Neural progenitor cell (in vitro differentiated cells): ENCODE data around the gene PLEKHA6. TPM values are rescaled to one million over a fixed set of nuclear protein-coding genes. Genes with fewer than 3 reads are reported as not detected.

Experiments used
- DNase-seq: peaks from one replicate; pipeline ENCODE4 v3.0.0-alpha.2; 2016; ENCODE audit warnings: low spot score
- H2AFZ ChIP-seq: fragments of 200-600 bp; sonication (generic); replicated peaks from 2 replicates; pipeline ENCODE4 v1.6.1; 2016; ENCODE audit warnings: antibody characterized with exemption
- H3F3A ChIP-seq: fragments of 200-600 bp; sonication (generic); 2 replicates; pipeline ENCODE4 v1.6.1; 2016; ENCODE audit warnings: antibody characterized with exemption, low read depth
- H3K27ac ChIP-seq: fragments of 200-600 bp; sonication (generic); 2 replicates; pipeline ENCODE4 v1.5.1; 2016; ENCODE audit warnings: mild to moderate bottlenecking
- H3K27me3 ChIP-seq: fragments of 200-600 bp; sonication (generic); 2 replicates; pipeline ENCODE4 v1.6.1; 2016; ENCODE audit warnings: mild to moderate bottlenecking, moderate library complexity
- H3K36me3 ChIP-seq: fragments of 200-600 bp; sonication (generic); 2 replicates; pipeline ENCODE4 v1.5.1; 2016
- H3K4me1 ChIP-seq: fragments of 200-600 bp; sonication (generic); 2 replicates; pipeline ENCODE4 v1.6.1; 2016; ENCODE audit warnings: mixed run types
- H3K4me2 ChIP-seq: fragments of 200-600 bp; sonication (generic); 2 replicates; pipeline ENCODE4 v1.6.1; 2016
- H3K4me3 ChIP-seq: fragments of 200-600 bp; sonication (generic); 2 replicates; pipeline ENCODE4 v1.5.1; 2016
- H3K79me2 ChIP-seq: fragments of 200-600 bp; sonication (generic); 2 replicates; pipeline ENCODE4 v1.6.1; 2016; ENCODE audit warnings: low read depth
- H3K9ac ChIP-seq: fragments of 200-600 bp; sonication (generic); 2 replicates; pipeline ENCODE4 v1.6.1; 2016
- H3K9me3 ChIP-seq: fragments of 200-600 bp; sonication (generic); 2 replicates; pipeline ENCODE4 v1.5.1; 2016; ENCODE audit warnings: low read depth
- H4K20me1 ChIP-seq: fragments of 200-600 bp; sonication (generic); 2 replicates; pipeline ENCODE4 v1.6.1; 2016; ENCODE audit warnings: low read depth
- H3K27ac Mint-ChIP-seq: 3 replicates; pipeline ENCODE4 v1.8.0; 2021; ENCODE audit warnings: mixed read lengths
- H3K27me3 Mint-ChIP-seq: 2 replicates; pipeline ENCODE4 v1.8.0; 2022; ENCODE audit warnings: low read depth, mild to moderate bottlenecking, inconsistent platforms, moderate library complexity, mixed read lengths; ENCODE audit not compliant: insufficient read depth
- H3K36me3 Mint-ChIP-seq: 3 replicates; pipeline ENCODE4 v1.8.0; 2021; ENCODE audit warnings: mixed read lengths
- H3K4me1 Mint-ChIP-seq: 3 replicates; pipeline ENCODE4 v1.8.0; 2021; ENCODE audit warnings: mixed read lengths
- H3K4me3 Mint-ChIP-seq: 3 replicates; pipeline ENCODE4 v1.8.0; 2021; ENCODE audit warnings: mild to moderate bottlenecking, moderate library complexity, mixed read lengths
- H3K9me3 Mint-ChIP-seq: 3 replicates; pipeline ENCODE4 v1.8.0; 2020; ENCODE audit warnings: mixed read lengths
- CTCF ChIP-seq: fragments of 200-600 bp; sonication (generic); IDR thresholded peaks from 2 replicates; pipeline ENCODE4 v1.5.1; 2017; ENCODE audit warnings: antibody characterized with exemption, mild to moderate bottlenecking
- EZH2 ChIP-seq: fragments of 200-600 bp; sonication (generic); IDR thresholded peaks from 2 replicates; pipeline ENCODE4 v1.6.1; 2017; ENCODE audit warnings: antibody characterized with exemption, mild to moderate bottlenecking, moderate library complexity
- EZH2phosphoT487 ChIP-seq: fragments of 200-600 bp; sonication (generic); IDR thresholded peaks from 2 replicates; pipeline ENCODE4 v1.6.1; 2017; ENCODE audit warnings: antibody characterized with exemption
- total RNA-seq: library from RNA; depleted of rRNA; stranded (reverse); fragments of >200 nt; gene quantifications from 2 replicates; pipeline ENCODE4 v1.2.3, GENCODE V29; 2015; ENCODE audit warnings: low replicate concordance

Gene PLEKHA6
- total RNA-seq, 1 donor from 2014 or later, result 0.58 TPM

- Histone ChIP-seq H3K36me3 (no peaks in the 10 kb centered on the region), H3K4me1 (peaks cover 16% of the 10 kb centered on the region), H3K9ac (no peak overlapping the region), H3K27ac (no peak overlapping the region), H3K79me2 (no peaks in the 10 kb centered on the region), H3K4me3 (no peak overlapping the region), H3K27me3 (peaks cover 43% of the 10 kb centered on the region), H2AFZ (no peak overlapping the region), H3K4me2 (no peak overlapping the region), H3K9me3 (no peaks in the 10 kb centered on the region), H4K20me1 (no peaks in the 10 kb centered on the region), H3F3A (peaks cover 11% of the 10 kb centered on the region)
- Mint-ChIP-seq H3K4me3 (no peak overlapping the region), H3K4me1 (peaks cover 17% of the 10 kb centered on the region), H3K36me3 (no peaks in the 10 kb centered on the region), H3K27ac (no peak overlapping the region), H3K9me3 (no peaks in the 10 kb centered on the region), H3K27me3 (peaks cover 31% of the 10 kb centered on the region)
- DNase-seq, result no peak
- TF ChIP-seq EZH2 (no peak), CTCF (no peak), EZH2phosphoT487 (no peak)
These were observed 165.6 kb downstream of the PLEKHA6 start for GRCh38 chr1:204194080-204194479.

- Histone ChIP-seq H3K79me2 (no peaks in the 10 kb centered on the region), H3K27ac (no peak overlapping the region), H3K4me1 (peaks cover 16% of the 10 kb centered on the region), H3K4me3 (no peak overlapping the region), H3K27me3 (peaks cover 56% of the 10 kb centered on the region), H2AFZ (no peak overlapping the region), H4K20me1 (no peaks in the 10 kb centered on the region), H3K9ac (no peak overlapping the region), H3K4me2 (no peak overlapping the region), H3K36me3 (no peaks in the 10 kb centered on the region), H3F3A (peaks cover 11% of the 10 kb centered on the region), H3K9me3 (no peaks in the 10 kb centered on the region)
- DNase-seq, result no peak
- Mint-ChIP-seq H3K27ac (no peak overlapping the region), H3K4me3 (no peak overlapping the region), H3K36me3 (no peaks in the 10 kb centered on the region), H3K9me3 (no peaks in the 10 kb centered on the region), H3K27me3 (peaks cover 34% of the 10 kb centered on the region), H3K4me1 (peaks cover 17% of the 10 kb centered on the region)
- no peak for TF ChIP-seq CTCF
- TF ChIP-seq EZH2phosphoT487, result no peak
- no peak for TF ChIP-seq EZH2
These were observed 167.0 kb downstream of the PLEKHA6 start for GRCh38 chr1:204192589-204193352.

GRCh38 chr1:204192046-204192445 lies 167.7 kb downstream of the PLEKHA6 start:
- H3K27ac Mint-ChIP-seq, result no peak overlapping the region
- Histone ChIP-seq H3K9ac (no peak overlapping the region), H3K4me2 (no peak overlapping the region), H3F3A (peaks cover 11% of the 10 kb centered on the region), H3K79me2 (no peaks in the 10 kb centered on the region), H4K20me1 (no peaks in the 10 kb centered on the region), H3K36me3 (no peaks in the 10 kb centered on the region), H3K4me3 (no peak overlapping the region), H3K27me3 (peaks cover 63% of the 10 kb centered on the region), H3K4me1 (peaks cover 16% of the 10 kb centered on the region), H3K9me3 (no peaks in the 10 kb centered on the region), H2AFZ (no peak overlapping the region), H3K27ac (no peak overlapping the region)
- H3K9me3 Mint-ChIP-seq, result no peaks in the 10 kb centered on the region
- H3K27me3 Mint-ChIP-seq, result peaks cover 34% of the 10 kb centered on the region
- no peak overlapping the region for H3K4me3 Mint-ChIP-seq
- H3K4me1 Mint-ChIP-seq, result peaks cover 17% of the 10 kb centered on the region
- no peak for TF ChIP-seq EZH2phosphoT487
- TF ChIP-seq EZH2, result no peak
- no peak for TF ChIP-seq CTCF
- DNase-seq, result no peak
- no peaks in the 10 kb centered on the region for H3K36me3 Mint-ChIP-seq
